AG10803 (cell line): Measurements from ENCODE around the gene CDK2AP2.

Experiments used
- DNase-seq: peaks from one replicate; pipeline ENCODE4 v3.0.0; 2010; ENCODE audit warnings: low read depth
- H3K4me3 ChIP-seq: 2 replicates; pipeline ENCODE4 v1.5.1; 2011; ENCODE audit warnings: mild to moderate bottlenecking, low read length, control low read depth
- CTCF ChIP-seq: conservative IDR thresholded peaks from 2 replicates; pipeline ENCODE4 v1.5.1; 2011; ENCODE audit warnings: mild to moderate bottlenecking, low read length, control low read depth, inconsistent platforms

Gene CDK2AP2

GRCh38 chr11:67502328-67502979 lies 5.5 kb downstream of the CDK2AP2 start:
- no peak overlapping the region for H3K4me3 ChIP-seq
- no peak for DNase-seq
- no peak for TF ChIP-seq CTCF

- no peak for TF ChIP-seq CTCF
- DNase-seq = no peak
- H3K4me3 ChIP-seq = no peak overlapping the region
Measured at GRCh38 chr11:67501854-67502253, 6.1 kb downstream of the CDK2AP2 start.

GRCh38 chr11:67500831-67501715 lies 6.9 kb downstream of the CDK2AP2 start:
- no peak overlapping the region for H3K4me3 ChIP-seq
- no peak for DNase-seq
- TF ChIP-seq CTCF = no peak

GRCh38 chr11:67500484-67500821 lies 7.5 kb downstream of the CDK2AP2 start:
- TF ChIP-seq CTCF = no peak
- H3K4me3 ChIP-seq = no peak overlapping the region
- no peak for DNase-seq

GRCh38 chr11:67499808-67500483 lies 8.0 kb downstream of the CDK2AP2 start:
- no peak overlapping the region for H3K4me3 ChIP-seq
- no peak for TF ChIP-seq CTCF
- DNase-seq = no peak

GRCh38 chr11:67498544-67498972 lies 9.4 kb downstream of the CDK2AP2 start:
- DNase-seq = no peak
- no peak for TF ChIP-seq CTCF

More at GRCh38 chr11:67498544-67498972, 9.4 kb downstream of the CDK2AP2 start:
- no peak overlapping the region for H3K4me3 ChIP-seq
